Left renal pelvis (tissue), 4 donors: ENCODE data around the gene EEF2. TPM values are rescaled to one million over a fixed set of nuclear protein-coding genes. Genes with fewer than 3 reads are reported as not detected.
A peak's percentile ranks its signal among the peaks of the same experiment; 100 is the strongest.

Experiments used
- DNase-seq, 4 donors: peaks; one replicate each; pipeline ENCODE4 v3.0.0-alpha.2; 2013; ENCODE audit warnings: low read depth in 4 of 4, low spot score in 3 of 4
- polyA plus RNA-seq, 4 donors: library from polyadenylated mRNA; unstranded; fragments of 120-200 nt; gene quantifications; one replicate each; pipeline ENCODE4 v1.2.1, GENCODE V29; 2013; ENCODE audit not compliant: insufficient read length in 4 of 4

EEF2 gene
- polyA plus RNA-seq, 4 donors: 1,527 to 1,864 (median 1,619) TPM

DNA sequence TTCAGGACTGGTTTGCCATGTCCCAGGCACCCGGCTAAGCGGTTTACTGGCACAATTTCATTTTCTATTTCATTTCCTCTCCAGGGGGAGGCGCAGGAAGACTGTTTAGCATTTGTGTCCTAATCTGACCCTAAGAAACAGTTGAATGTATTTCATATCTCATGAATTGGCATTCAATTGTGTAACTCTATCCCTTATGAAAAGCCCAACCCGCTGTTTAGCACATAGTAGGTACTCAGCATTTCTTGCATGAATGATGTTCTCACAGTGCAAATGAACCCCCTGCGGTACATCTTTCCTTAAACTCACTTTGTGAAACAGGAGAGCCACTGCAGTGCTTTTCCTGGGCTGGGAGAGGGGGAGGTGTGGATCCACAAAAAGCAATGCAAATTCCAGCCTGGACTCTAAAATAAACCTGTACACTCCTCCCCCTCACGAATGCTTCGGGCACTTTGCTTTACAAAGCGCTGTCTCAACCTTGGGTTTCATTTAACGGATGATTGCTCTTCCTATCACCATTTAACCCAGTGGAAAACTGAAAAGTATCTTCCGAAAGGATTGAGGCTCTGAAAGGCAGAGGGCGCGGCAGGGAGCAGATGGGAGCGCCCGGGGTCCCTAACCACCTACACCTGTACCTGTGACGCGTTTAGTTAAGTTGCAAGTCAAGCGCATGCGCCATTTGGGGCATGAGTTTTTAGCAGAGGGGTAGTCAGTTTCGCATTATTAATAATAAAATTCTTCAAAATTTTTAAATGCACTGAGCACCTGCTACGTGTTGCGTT is 1.2 kb upstream of the EEF2 start:
- DNase-seq: peak in 1 of 4 donors; percentile 73

DNA sequence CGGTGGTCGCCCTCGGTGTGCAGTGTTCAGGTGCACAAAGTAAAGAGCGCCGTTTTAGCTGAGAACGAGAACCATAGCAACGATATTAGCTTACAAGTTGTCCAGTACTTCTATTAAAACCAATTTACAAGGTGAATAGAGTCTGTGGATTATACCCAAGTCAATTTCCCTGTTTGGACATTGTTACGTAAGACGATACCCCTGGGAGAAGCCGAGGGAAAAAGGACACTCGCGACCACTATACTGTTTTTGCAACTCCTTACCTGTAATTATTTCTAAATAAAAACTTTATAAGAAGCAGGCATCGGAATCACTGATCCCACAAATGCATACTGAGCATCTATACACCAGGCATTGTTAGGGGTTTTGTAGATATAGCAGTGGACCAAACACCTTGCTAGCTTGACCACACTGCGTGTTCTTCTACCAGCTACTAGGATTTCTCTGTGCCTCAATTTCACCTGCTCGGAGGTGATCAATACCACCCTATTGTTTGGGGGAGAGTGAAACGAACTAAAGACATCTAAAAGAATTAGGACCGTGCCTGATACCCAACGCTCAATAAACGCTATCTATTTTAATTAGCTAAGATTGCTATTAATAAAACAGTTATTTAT is 488 bp upstream of the EEF2 start:
- DNase-seq: no peak

DNA sequence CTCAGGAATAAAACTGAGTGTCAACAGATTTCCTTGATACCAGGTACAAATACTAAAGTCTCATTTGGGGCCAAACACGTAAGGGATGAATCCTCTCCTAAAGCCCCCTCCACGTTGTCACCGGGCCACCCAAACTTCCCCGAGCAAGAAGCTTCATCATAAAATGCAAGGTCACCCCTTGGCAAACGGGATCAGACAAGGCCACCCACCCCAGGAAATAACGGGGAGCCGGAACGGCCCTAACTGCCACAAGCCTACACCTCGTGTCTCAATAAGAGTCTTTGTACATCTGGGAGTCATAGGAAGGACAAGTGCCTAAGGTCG is 717 bp downstream of the EEF2 start:
- no peak for DNase-seq

DNA sequence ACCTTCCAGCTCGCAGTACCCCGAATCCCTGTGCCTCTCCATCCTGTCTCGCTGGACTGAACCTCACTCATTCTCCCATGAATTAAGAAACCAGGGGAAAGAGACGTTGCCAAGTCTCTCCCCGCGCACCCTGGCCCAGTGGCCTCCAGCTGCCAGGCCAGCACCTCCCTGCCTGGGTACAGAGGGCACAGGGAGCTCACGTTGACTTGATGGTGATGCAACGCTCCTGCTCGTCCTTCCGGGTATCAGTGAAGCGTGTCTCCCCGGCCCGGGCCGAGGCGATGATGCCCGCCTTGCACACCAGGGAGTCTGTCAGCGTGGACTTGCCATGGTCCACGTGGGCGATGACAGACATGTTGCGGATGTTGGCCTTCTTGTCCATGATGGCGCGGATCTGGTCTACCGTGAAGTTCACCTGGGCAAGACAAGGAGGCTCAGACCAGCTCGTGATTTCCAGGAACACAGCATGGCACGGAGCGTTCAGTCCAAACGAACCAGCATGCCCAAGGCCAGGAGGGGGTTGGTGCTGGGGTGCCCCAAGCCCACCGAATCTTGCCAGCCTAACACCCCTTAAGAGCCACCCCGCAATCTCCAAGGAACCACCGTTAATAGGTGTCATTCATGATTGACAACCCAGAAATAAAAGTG is 1.2 kb downstream of the EEF2 start:
- no peak for DNase-seq

DNA sequence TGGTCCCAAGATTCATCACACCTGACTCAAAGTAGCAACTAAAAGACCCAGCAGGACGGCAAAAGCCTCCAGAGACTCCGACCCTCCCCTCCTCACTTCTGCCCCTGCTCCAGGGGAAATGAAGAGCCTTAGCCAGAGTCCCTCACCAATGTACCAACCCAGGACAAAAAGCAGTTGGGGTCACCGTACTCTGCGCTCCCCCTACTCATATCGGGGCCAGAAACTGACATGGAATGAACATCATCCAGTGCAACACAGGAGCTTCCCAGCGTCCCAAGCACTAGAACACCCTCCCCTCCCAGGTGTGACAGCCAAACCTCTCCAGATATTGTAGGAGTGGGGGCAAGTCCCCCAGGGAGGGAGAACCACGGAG is 1.7 kb downstream of the EEF2 start:
- DNase-seq: no peak

DNA sequence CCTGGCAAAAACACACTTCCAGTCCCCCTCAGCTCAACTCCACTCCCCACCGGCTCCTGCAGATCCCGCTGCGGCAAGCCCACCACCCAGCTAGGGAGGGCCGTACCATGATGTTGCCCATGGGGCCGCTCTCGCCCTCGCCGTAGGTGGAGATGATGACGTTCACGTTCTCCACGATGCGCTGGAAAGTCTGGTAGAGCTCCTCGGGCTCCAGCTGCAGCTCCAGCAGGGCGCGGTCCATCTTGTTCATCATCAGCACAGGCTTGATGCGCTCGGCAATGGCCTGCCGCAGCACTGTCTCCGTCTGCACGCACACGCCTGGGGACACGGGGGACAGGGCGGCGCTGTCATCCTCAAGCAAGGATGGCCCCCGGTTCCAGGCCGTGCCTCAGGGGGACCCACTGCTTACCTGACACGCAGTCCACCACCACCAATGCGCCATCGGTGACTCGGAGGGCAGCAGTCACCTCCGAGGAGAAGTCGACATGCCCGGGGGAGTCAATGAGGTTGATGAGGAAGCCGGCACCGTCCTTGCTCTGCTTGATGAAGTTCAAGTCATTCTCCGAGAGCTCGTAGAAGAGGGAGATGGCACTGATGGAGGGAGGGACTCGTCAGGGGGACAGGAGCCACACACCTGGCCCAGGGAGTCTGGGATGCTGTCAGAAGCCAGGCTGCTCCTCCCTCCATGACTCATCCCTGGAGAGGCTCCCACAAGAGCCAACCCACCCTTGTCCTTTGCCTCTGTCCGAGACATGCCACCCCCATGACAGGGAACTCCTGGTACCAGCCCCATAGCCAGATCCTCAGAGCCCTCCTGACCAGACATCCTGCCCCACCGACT is 2.3 kb downstream of the EEF2 start:
- no peak for DNase-seq

DNA sequence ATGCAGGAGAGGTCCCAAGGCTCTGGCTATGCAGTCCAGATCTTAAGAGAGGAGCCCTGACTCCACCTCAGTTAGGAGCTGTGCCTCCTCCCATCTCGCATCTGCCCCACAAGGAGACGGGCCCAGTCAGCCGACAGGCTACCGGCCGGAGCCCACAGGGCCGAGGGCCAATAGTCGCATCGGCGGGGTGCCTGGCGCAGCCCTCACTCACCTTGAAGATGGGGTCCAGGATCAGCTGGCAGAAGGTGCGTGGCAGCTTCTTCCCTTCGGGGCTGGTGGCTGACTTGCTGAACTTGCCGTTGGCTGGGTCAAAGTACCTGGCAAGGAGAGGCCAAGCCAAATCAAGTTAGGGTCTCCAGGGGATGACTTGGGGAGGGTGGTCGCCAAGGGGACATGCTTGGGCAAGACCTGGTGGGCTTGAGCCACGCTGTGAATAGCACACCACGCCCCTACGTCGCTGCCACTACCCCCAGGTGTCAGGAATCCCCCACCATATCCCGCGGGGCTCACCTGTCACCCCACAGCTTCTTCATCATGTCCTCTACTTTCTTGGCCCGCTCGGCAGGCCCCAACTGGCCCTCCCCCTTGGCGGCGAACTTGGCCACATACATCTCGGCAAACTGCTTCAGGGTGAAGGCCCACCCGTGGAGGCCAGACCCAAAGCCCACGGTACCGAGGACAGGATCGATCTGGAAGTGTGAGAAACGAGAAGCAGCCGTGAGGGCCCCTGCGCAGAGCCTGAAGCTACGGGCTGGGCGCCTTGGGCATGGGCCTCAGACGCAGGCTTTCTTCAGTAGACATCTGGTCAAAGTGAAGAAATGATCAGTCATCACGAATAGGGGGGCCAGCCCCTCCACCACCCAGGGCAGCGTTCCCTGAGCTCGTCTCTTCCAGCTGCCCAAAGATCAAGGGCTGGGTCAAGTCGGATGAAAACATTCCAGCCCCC is 3.3 kb downstream of the EEF2 start:
- no peak for DNase-seq

DNA sequence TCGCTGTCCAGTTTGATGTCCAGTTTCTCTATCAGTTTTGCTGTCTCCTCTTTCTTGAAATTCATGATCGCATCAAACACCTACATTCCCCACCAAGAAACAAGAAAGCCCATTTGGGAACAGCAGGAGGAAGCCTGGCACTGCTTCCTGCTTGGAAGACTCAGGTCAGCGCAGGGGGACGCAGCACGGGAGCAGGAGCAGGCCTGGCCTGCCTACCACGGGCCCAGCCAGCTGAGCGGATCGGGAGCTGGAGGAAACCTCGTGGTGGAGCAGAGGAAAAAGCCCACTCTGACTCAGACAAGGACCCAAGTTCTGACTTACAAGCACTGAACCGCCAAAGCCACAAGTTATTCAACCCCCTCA is 3.9 kb downstream of the EEF2 start:
- no peak for DNase-seq

DNA sequence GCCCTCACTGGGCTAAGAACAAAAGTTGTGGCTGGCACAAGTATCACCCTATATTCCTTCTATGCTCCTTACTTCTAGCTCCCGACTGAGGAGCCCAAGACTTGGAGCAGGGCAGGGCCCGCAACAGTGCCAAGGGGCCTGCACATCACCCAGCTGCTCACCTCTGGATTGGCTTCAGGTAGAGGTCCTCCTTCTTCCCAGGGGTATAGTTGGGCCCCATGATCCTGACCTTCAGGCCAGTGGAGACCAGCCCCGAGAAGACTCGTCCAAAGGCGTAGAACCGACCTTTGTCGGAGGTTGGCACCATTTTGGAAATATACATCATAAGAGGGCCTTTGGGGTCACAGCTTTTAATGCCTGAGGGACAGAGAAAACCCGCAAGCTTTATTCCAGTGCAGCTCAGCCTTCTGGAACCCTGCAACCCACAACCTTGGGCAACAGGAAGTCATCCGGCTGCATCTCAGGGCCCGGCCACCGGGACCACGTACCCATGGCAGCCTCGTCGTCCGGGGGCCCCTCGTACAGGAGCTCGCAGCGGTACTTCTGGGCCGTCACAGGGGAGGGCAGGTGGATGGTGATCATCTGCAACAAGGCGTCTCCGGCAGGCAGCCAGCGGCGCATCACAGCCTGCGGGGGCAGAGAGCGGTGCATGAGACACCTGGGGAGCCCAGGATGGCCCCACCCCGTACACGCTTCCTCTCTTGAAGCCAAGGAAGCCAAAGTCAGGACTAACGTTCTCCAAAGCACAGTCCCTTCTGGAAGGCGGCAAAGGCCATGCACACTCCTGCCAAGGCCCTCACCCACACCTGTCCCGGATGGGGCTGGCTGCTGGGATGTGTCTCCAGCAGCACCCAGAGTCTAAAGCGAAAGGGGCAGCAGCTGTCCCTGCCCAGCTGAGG is 4.7 kb downstream of the EEF2 start:
- no peak for DNase-seq

DNA sequence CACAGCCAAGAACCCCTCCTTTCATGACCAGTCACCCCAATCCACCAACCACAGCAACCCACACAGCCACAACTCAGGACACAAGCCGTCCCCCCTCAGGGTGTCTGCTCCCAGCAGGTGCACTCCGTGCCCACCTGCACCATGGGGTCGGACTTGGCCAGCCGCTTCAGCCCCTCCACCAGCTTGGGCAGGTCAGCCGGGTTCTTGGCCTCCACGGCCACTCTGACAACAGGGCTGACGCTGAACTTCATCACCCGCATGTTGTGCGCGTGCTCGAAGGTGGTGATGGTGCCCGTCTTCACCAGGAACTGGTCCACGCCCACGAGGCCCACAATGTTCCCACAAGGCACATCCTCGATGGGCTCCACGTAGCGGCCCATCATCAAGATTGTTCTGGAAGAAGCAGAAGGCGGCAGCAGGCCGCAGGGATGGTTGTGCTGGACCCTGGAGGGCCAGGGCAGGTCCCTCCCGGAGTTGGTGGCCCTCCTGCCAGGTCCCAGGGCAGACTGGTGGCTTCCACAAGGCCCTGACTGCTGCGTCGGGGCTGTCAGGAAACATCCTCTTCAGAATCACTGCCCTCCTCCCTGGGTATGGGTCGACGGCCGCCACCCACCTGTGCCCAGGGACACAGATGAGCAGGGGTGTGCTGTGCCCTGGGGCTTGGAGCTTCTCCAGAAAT is 5.5 kb downstream of the EEF2 start:
- DNase-seq: no peak

DNA sequence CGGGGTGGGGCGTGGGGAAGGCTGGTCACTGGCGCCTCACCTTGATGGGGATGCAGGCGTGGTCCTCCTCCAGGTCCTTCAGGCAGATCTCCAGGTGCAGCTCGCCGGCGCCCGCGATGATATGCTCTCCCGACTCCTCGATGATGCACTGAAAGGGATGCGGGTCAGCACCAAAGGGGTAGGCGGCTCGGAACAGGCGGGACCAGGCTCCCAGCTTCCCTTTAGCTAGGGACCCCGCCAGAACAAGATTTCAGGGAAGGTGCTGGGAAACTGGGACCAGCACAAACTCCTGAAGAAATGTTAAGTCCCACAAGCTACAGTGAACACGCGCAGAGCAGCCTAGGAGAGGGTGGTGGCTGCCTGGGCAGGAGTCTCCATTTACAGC is 6.0 kb downstream of the EEF2 start:
- DNase-seq: no peak

DNA sequence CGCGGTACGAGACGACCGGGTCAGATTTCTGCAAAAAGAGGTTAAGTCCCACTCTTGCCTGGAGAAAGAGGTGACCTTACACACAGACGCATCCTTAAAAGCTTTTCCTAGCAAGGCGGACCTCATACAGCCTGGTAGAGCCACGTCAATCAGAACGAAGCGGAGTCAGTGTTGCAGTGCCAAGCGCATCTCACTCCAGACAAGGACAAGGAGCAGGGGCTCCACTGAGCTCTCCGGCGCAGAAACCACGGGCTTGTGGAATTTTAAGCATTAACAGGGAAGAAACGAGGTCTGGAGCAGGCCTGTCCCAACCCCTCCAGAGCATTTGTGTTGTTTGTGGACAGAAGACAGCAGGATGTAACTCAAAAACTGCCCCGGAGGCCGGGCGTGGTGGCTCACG is 7.1 kb downstream of the EEF2 start:
- no peak for DNase-seq

DNA sequence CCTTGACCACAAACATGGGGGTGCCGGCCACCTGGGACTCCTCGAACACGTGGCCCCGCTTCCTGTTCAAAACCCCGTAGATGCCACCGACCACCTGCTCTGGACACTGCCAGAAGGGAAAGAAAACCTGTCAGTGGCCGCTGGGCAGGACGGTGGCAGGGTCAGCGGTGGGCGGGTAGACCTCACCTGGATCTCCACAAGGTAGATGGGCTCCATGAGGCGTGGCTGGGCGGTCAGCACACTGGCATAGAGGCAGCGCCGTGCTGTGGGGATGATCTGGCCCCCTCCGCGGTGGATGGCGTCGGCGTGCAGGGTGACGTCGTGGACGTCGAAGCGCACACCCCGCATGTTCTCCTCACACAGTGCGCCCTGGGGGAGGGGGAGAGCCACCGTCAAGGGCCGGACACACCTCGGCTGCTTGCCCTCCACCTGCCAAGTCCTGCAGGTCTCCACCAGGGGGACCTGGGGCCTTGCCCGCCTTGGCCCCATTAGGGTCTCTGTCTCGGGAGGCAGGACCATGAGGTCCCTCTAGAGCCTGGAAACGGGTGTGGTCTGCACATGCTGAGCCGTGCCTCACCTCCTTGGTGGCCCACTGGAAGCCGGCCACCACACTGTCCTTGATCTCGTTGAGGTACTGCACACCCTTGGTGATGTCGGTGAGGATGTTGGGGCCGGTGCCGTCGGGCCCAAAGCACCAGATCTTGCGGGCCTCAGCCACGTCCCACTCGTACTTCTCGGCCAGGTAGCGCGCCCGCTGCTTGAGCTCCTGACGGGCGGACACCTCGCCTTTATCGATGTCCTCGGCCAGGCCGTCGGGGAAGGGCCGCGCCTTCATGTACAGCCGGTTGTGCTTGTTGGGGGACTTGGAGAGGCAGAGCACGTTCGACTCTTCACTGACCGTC is 7.8 kb downstream of the EEF2 start:
- DNase-seq: no peak

DNA sequence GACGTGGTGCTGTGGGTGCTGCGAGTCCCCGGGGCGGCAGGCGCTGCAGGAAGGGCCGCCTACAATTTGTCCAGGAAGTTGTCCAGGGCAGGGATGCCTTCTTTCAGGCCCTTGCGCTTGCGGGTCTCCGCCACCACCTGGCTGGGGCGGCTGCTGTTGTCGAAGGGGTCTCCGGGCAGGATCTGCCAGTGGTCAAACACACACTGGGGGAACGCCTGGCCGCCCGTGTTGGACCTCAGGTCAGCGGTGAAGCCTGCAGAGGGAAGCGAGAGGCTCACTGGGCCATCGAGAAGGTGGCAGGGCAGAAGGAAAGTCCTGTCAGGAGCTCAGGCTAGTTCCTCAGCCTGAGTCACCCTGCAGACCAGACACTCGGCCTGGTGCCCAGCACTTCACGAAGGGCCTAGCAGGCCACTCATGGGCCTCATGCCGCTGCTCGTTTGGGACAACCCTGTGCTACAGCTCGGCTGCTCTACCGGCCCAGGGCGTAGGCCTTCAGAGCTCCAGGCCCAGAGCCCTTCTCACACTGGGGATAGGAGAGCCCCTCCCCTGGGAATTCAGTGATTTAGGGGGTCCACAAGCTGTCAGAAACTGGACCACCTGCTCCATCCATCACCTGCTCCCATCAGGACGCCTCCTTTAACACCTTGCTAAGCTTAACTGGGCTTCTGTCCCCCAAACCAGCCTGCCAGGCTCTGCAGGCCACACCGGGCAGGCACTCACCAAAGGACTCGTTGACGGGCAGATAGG is 8.6 kb downstream of the EEF2 start:
- no peak for DNase-seq

DNA sequence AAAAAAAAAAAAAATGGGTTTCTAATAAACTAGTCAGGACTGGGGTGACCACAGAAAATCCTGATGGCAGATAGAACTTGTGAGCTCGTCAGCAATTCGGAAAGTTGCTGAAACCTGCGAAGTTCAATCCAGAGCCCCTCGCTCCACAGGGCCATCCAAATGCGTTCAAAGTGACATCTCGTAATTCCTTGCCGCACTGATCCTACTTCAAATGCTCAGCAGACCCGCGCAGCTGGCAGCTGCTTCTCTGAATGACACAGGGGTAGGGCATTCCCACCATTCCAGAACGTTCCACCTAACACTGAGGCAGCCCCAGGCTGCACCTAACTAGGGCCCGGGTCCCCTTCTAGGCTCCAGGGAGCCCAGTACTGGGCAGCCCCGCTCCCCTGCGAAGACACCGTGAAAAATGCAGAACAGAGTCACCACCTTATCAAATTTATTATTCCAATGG is 9.6 kb downstream of the EEF2 start:
- no peak for DNase-seq

DNA sequence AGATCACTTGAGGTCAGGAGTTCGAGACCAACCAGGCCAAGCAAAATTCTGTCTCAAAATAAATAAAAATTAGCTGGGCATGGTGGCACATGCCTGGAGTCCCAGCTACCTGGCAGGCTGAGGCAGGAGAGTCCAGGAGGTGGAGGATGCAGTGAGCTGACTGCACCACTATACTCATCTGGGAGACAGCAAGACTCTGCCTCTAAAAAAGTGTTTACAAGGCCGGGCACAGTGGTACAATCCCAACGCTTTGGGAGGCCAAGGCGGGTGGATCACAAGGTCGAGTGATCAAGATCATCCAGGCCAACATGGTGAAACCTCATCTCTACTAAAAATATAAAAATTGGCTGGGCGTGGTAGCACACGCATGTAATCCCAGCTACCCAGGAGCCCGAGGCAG is 10.1 kb downstream of the EEF2 start:
- DNase-seq: no peak
